GM18951 (cell line): Measurements from ENCODE around the gene DCDC2.

ENCODE experiments used
- POLR2A ChIP-seq: IDR thresholded peaks from 4 replicates; pipeline ENCODE4 v1.6.1; 2011; ENCODE audit warnings: mild to moderate bottlenecking; ENCODE audit not compliant: insufficient read length, insufficient read depth; ENCODE audit errors: extremely low read depth
- in situ Hi-C: fragments of 300-500 bp; cut with MboI; formaldehyde crosslinking; loops from one replicate; pipeline ENCODE4 v1.12.0; 2022; ENCODE audit warnings: low sequenced_read_pairs, mixed read lengths, inconsistent platforms; ENCODE audit not compliant: unreplicated experiment

Gene DCDC2

GRCh38 chr6:24358219-24358821 is 461 bp upstream of the DCDC2 start:
- no peak for TF ChIP-seq POLR2A
- in situ Hi-C loops, result no loop called here

GRCh38 chr6:24356310-24356973 is 1.4 kb downstream of the DCDC2 start:
- TF ChIP-seq POLR2A, result no peak
- in situ Hi-C loops, result no loop called here

- in situ Hi-C loops, result no loop called here
- TF ChIP-seq POLR2A, result no peak
These were observed 2.5 kb downstream of the DCDC2 start for GRCh38 chr6:24355393-24355792.

- TF ChIP-seq POLR2A, result no peak
- in situ Hi-C loops, result no loop called here
These were observed 4.0 kb downstream of the DCDC2 start for GRCh38 chr6:24353861-24354260.

GRCh38 chr6:24352434-24352833 is 5.4 kb downstream of the DCDC2 start:
- TF ChIP-seq POLR2A, result no peak
- in situ Hi-C loops, result no loop called here

GRCh38 chr6:24344976-24345375 is 12.9 kb downstream of the DCDC2 start:
- no peak for TF ChIP-seq POLR2A

GRCh38 chr6:24340998-24341938 is 16.6 kb downstream of the DCDC2 start:
- TF ChIP-seq POLR2A, result no peak
- in situ Hi-C loops, result no loop called here

More at GRCh38 chr6:24344976-24345375, 12.9 kb downstream of the DCDC2 start:
- in situ Hi-C loops, result no loop called here

GRCh38 chr6:24339932-24340331 is 17.9 kb downstream of the DCDC2 start:
- TF ChIP-seq POLR2A, result no peak
- in situ Hi-C loops, result no loop called here

- in situ Hi-C loops, result no loop called here
- no peak for TF ChIP-seq POLR2A
These were observed 23.6 kb downstream of the DCDC2 start for GRCh38 chr6:24334285-24334684.

GRCh38 chr6:24332317-24332716 is 25.5 kb downstream of the DCDC2 start:
- TF ChIP-seq POLR2A, result no peak
- in situ Hi-C loops, result no loop called here

- in situ Hi-C loops, result no loop called here
- no peak for TF ChIP-seq POLR2A
These were observed 27.6 kb downstream of the DCDC2 start for GRCh38 chr6:24330137-24330732.

- no peak for TF ChIP-seq POLR2A
- in situ Hi-C loops, result no loop called here
These were observed 28.4 kb downstream of the DCDC2 start for GRCh38 chr6:24329451-24329850.

GRCh38 chr6:24329022-24329421 is 28.8 kb downstream of the DCDC2 start:
- in situ Hi-C loops, result no loop called here
- no peak for TF ChIP-seq POLR2A
